HCT116 (cell line): ENCODE measurements around the gene SCARB1. TPM values are rescaled to one million over a fixed set of nuclear protein-coding genes. Genes with fewer than 3 reads are reported as not detected.

ENCODE experiments used
- ATAC-seq: fragments of 200-7000 bp; cut with Tn5 transposase; 2 replicates; pipeline ENCODE4 v1.9.1; 2020; ENCODE audit warnings: mild to moderate bottlenecking, moderate library complexity
- BruUV-seq: library from RNA; stranded (reverse); fragments of 400-500 nt; replicated peaks from 2 replicates; lab custom pipeline; 2021; lab: Mats Ljungman, UMichigan
- CTCF ChIA-PET: fragments of 300-600 bp; sonication (Branson Sonifier 250); formaldehyde crosslinking; loops from one replicate; lab custom pipeline; 2021; ENCODE audit warnings: antibody characterized with exemption; lab: Charles Lee
- POLR2A ChIA-PET: fragments of 300-600, 350-600 bp; sonication (Branson Sonifier 250); formaldehyde crosslinking; loops from one replicate; lab custom pipeline; 2021; ENCODE audit warnings: antibody characterized with exemption; lab: Charles Lee
- RAD21 ChIA-PET, 2 experiments: fragments of 300-600 bp; sonication (Branson Sonifier 250); formaldehyde crosslinking; loops; one replicate each; lab custom pipeline; 2023; ENCODE audit warnings: low total read pairs in 2 of 2; ENCODE audit not compliant: uncharacterized antibody in 2 of 2, unreplicated experiment in 2 of 2, low non-redundant PET in 1 of 2; lab: Charles Lee
- DNase-seq: peaks from one replicate; pipeline ENCODE4 v3.0.0-alpha.2; 2010; ENCODE audit warnings: low read depth, low spot score
- H2AFZ ChIP-seq: fragments of 200-600 bp; shearing (Covaris generic), sonication (generic); 2 replicates; pipeline ENCODE4 v1.6.1; 2017; ENCODE audit warnings: low read depth, mixed run types, mixed read lengths, antibody characterized with exemption, low read length; ENCODE audit not compliant: poor library complexity, severe bottlenecking
- H3K27ac ChIP-seq: 2 replicates; pipeline ENCODE4 v1.5.1; 2012; ENCODE audit warnings: low read depth, low read length
- H3K27me3 ChIP-seq: fragments of 200-600 bp; sonication (generic); 2 replicates; pipeline ENCODE4 v1.6.1; 2016; ENCODE audit warnings: mixed run types, low read length, mixed read lengths; ENCODE audit not compliant: insufficient read depth
- H3K36me3 ChIP-seq, 2 experiments: fragments of 200-500 bp in 1 of 2; fragments of 200-600 bp in 1 of 2; sonication (Bioruptor generic) in 1 of 2; sonication (generic) in 1 of 2; 2 replicates each; pipeline versions ENCODE4 v1.5.1 to v1.6.1; 2014 to 2016; ENCODE audit warnings: low read length in 2 of 2, inconsistent platforms in 1 of 2, mixed read lengths in 1 of 2, mixed run types in 1 of 2; ENCODE audit not compliant: insufficient read depth in 2 of 2, control insufficient read depth in 1 of 2
- H3K4me1 ChIP-seq, 2 experiments: fragments of 200-600 bp in 1 of 2; sonication (generic) in 1 of 2; 2 replicates each; pipeline versions ENCODE4 v1.5.1 to v1.6.1; 2012 to 2017; ENCODE audit warnings: low read length in 2 of 2, inconsistent platforms in 1 of 2, mild to moderate bottlenecking in 1 of 2, mixed read lengths in 1 of 2, mixed run types in 1 of 2, moderate library complexity in 1 of 2; ENCODE audit not compliant: insufficient read depth in 2 of 2, control insufficient read depth in 1 of 2
- H3K4me2 ChIP-seq: fragments of 200-600 bp; sonication (generic); 2 replicates; pipeline ENCODE4 v1.6.1; 2017; ENCODE audit warnings: mixed run types, low read length, mixed read lengths
- H3K4me3 ChIP-seq, 2 experiments: fragments of 200-600 bp in 1 of 2; sonication (generic) in 1 of 2; replicated peaks in 1 of 2; 2 replicates each; pipeline ENCODE4 v1.5.1; 2011 to 2016; ENCODE audit warnings: low read length in 2 of 2, control low read depth in 1 of 2, low read depth in 1 of 2, mild to moderate bottlenecking in 1 of 2, mixed read lengths in 1 of 2, mixed run types in 1 of 2
- H3K79me2 ChIP-seq: fragments of 200-600 bp; sonication (generic); 2 replicates; pipeline ENCODE4 v1.6.1; 2017; ENCODE audit warnings: mild to moderate bottlenecking, mixed run types, low read length, moderate library complexity, mixed read lengths; ENCODE audit not compliant: insufficient read depth
- H3K9ac ChIP-seq: fragments of 200-600 bp; sonication (generic); 2 replicates; pipeline ENCODE4 v1.6.1; 2016; ENCODE audit warnings: low read length, mixed read lengths
- H3K9me2 ChIP-seq: fragments of 200-600 bp; sonication (generic), shearing (Covaris generic); 2 replicates; pipeline ENCODE4 v1.6.1; 2017; ENCODE audit warnings: mixed run types, mild to moderate bottlenecking, moderate library complexity; ENCODE audit not compliant: insufficient read depth
- H3K9me3 ChIP-seq, 2 experiments: fragments of 200-500 bp in 1 of 2; fragments of 200-600 bp in 1 of 2; sonication (Bioruptor generic) in 1 of 2; sonication (generic) in 1 of 2; 2 replicates each; pipeline ENCODE4 v1.6.1; 2014 to 2017; ENCODE audit warnings: low read length in 2 of 2, mixed read lengths in 2 of 2, inconsistent platforms in 1 of 2, low read depth in 1 of 2, mild to moderate bottlenecking in 1 of 2, mixed run types in 1 of 2, moderate library complexity in 1 of 2; ENCODE audit not compliant: control insufficient read depth in 1 of 2, insufficient read depth in 1 of 2
- H4K20me1 ChIP-seq: fragments of 200-600 bp; sonication (generic), shearing (Covaris generic); 2 replicates; pipeline ENCODE4 v1.6.1; 2017; ENCODE audit warnings: mixed run types, mild to moderate bottlenecking, moderate library complexity; ENCODE audit not compliant: insufficient read depth
- CEBPB ChIP-seq: IDR thresholded peaks from 2 replicates; pipeline ENCODE4 v1.6.1; 2012; ENCODE audit warnings: low read depth
- ELF1 ChIP-seq: IDR thresholded peaks from 2 replicates; pipeline ENCODE4 v1.6.1; 2012; ENCODE audit warnings: low read depth, borderline replicate concordance
- EZH2 ChIP-seq: fragments of 200-600 bp; sonication (generic); IDR thresholded peaks from 2 replicates; pipeline ENCODE4 v1.6.1; 2017; ENCODE audit warnings: antibody characterized with exemption, mixed run types
- EZH2phosphoT487 ChIP-seq: fragments of 200-600 bp; IDR thresholded peaks from 2 replicates; pipeline ENCODE4 v1.6.1; 2018; ENCODE audit warnings: antibody characterized with exemption, borderline replicate concordance
- FOSL1 ChIP-seq: IDR thresholded peaks from 2 replicates; pipeline ENCODE4 v1.6.1; 2012; ENCODE audit warnings: low read depth
- JUND ChIP-seq: IDR thresholded peaks from 2 replicates; pipeline ENCODE4 v1.6.1; 2012
- POLR2A ChIP-seq: IDR thresholded peaks from 2 replicates; pipeline ENCODE4 v1.7.0; 2011; ENCODE audit warnings: borderline replicate concordance; ENCODE audit not compliant: insufficient read depth, insufficient read length; ENCODE audit errors: extremely low read depth
- RAD21 ChIP-seq: IDR thresholded peaks from 2 replicates; pipeline ENCODE4 v1.6.1; 2012; ENCODE audit warnings: low read depth, mild to moderate bottlenecking
- REST ChIP-seq: IDR thresholded peaks from 2 replicates; pipeline ENCODE4 v1.6.1; 2012; ENCODE audit warnings: low read depth
- SIN3A ChIP-seq: IDR thresholded peaks from 2 replicates; pipeline ENCODE4 v1.6.1; 2012; ENCODE audit warnings: low read depth
- SP1 ChIP-seq: IDR thresholded peaks from 2 replicates; pipeline ENCODE4 v1.6.1; 2012; ENCODE audit warnings: low read depth
- SRF ChIP-seq: IDR thresholded peaks from 2 replicates; pipeline ENCODE4 v1.6.1; 2012; ENCODE audit warnings: low read depth
- TCF7L2 ChIP-seq: IDR thresholded peaks from 2 replicates; pipeline ENCODE4 v1.7.0; 2011; ENCODE audit warnings: borderline replicate concordance, inconsistent platforms; ENCODE audit not compliant: insufficient read depth, insufficient read length; ENCODE audit errors: extremely low read depth
- YY1 ChIP-seq: IDR thresholded peaks from 2 replicates; pipeline ENCODE4 v1.6.1; 2011; ENCODE audit warnings: low read length, low read depth, moderate library complexity, mild to moderate bottlenecking; ENCODE audit not compliant: insufficient replicate concordance; ENCODE audit errors: extremely low read depth
- ZNF274 ChIP-seq: fragments of 200-500 bp; sonication (Bioruptor generic); IDR thresholded peaks from 2 replicates; pipeline ENCODE4 v1.6.1; 2014; ENCODE audit warnings: mild to moderate bottlenecking, low read depth, low read length, inconsistent platforms
- intact Hi-C: fragments of 100-400 bp; cut with micrococcal nuclease; formaldehyde crosslinking; loops from 2 replicates; pipeline ENCODE4 v1.10.0; 2022
- total RNA-seq: library from RNA; stranded (reverse); gene quantifications from one replicate; pipeline ENCODE4 v1.2.1, GENCODE V29; 2021; ENCODE audit not compliant: unreplicated experiment
- TF ChIP-seq, protein P1 (sequence below): IDR thresholded peaks from 2 replicates; pipeline ENCODE4 v1.6.1; 2012
- TF ChIP-seq, protein P2 (sequence below): IDR thresholded peaks from 2 replicates; pipeline ENCODE4 v1.6.1; 2012

Gene SCARB1
- total RNA-seq, 1 experiment from 2014 or later: 95.5 TPM

DNA sequence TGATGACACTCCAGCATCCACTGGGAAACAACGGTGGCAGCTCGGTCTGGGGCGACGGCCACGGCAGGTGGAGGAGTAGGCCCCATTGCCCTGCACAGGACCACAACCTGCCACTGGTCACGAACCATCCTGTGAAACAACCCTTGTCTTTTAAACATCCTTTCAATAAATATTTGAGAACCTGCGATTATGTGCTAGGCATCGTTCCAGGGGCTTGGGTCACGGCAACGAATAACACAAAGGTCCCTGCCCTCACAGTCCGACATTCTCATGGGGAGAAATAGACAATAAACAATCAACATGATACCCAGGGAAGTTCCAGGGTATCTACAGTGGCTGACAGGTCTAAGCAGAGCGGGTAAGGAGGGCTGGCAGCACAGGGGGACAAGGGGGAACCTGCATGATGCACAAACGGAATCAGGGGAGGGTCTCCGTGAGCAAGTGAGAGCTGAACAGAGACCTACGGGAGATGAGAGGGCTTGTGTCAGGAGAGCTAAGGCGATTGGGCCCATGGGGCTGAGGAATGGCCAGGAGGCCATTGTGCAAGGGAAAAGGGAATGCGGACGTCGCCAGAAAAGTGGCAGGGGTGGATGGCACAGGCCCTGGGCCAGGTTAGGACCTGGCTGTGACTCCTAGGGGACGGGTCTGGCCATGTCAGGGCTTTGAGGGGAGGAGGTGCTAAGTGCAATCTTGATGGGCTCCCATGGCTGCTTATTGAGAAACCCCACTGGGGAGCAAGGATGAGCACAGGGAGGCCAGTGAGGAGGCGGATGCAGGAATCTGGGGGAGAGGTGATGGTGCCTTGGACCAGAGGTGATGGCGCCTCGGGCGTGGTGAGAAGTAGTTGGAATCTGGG is 9.7 kb downstream of the SCARB1 start (continued):
- TF ChIP-seq REST: no peak

GRCh38 chr12:124852911-124853427 is 10.7 kb downstream of the SCARB1 start:
- DNase-seq (no peak), ATAC-seq (no peak)
- no peak overlapping the region for H3K4me3 ChIP-seq
- no peaks in the 10 kb centered on the region for H3K27me3 ChIP-seq
- no peaks in the 10 kb centered on the region for H3K9me2 ChIP-seq
- no peaks in the 10 kb centered on the region for H4K20me1 ChIP-seq
- ChIA-PET POLR2A (no interaction called here), CTCF (no interaction called here)
- H3K9me3 ChIP-seq: no peaks in the 10 kb centered on the region
- no TSS peak for BruUV-seq
- H2AFZ ChIP-seq: no peak overlapping the region
- peaks cover 74% of the 10 kb centered on the region for H3K79me2 ChIP-seq
- H3K36me3 ChIP-seq: peaks cover 4 to 5% of the 10 kb centered on the region in 2 experiments; a peak in 2 of 4 replicates
- H3K4me2 ChIP-seq: no peak overlapping the region
- intact Hi-C loops: no loop called here
- no peak for TF ChIP-seq SP1
- no peak for TF ChIP-seq JUND
- no peak for TF ChIP-seq ELF1
- TF ChIP-seq SRF: no peak
- no peak for TF ChIP-seq POLR2A
- no peak for TF ChIP-seq FOSL1
- TF ChIP-seq TCF7L2: no peak
- no peak for TF ChIP-seq YY1
- TF ChIP-seq, protein P1, sequence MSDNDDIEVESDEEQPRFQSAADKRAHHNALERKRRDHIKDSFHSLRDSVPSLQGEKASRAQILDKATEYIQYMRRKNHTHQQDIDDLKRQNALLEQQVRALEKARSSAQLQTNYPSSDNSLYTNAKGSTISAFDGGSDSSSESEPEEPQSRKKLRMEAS: no peak
- no peak for TF ChIP-seq EZH2phosphoT487
- no peak for TF ChIP-seq RAD21
- TF ChIP-seq ZNF274: no peak
- no peak for TF ChIP-seq CEBPB
- TF ChIP-seq SIN3A: no peak
- no peak for TF ChIP-seq EZH2
- TF ChIP-seq, protein P2, sequence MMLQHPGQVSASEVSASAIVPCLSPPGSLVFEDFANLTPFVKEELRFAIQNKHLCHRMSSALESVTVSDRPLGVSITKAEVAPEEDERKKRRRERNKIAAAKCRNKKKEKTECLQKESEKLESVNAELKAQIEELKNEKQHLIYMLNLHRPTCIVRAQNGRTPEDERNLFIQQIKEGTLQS: no peak
- TF ChIP-seq, all 23 proteins: peak for 0
- no peak overlapping the region for H3K27ac ChIP-seq
- RAD21 ChIA-PET: no interaction called here
- no peaks in the 10 kb centered on the region; a peak in 1 of 4 replicates for H3K4me1 ChIP-seq
- no peak overlapping the region for H3K9ac ChIP-seq
